ENCODE measurements around the gene MYL4.
A peak's percentile ranks its signal among the peaks of the same experiment; 100 is the strongest.
"Not testable (repeated sequence)": the region's sequence is repeated elsewhere in the genome, so short reads cannot be mapped to it uniquely, and the experiment has no call there.

The MYL4 gene

DNA sequence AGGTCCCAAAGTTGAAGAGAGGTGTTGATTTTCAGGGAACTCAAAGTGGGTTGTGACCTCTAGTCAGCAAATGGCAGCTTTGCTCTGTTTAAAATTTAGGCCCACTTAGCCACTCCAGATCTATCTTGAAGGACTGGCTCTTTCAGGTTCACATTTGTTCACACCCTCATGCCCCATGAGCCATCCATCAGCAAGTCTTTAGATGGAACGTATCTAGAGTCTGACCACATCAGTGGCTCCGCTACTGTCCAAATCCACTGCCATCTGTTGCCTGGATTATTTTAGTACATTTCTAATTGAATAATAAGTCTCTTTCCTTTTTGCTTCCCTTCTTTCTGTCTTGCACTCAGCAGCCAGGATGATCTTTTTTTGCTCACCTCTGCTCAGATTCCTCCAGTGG lies 55.0 kb downstream of the MYL4 start:
- Histone ChIP-seq H3K9me3 (ENCODE audit: control insufficient read depth, insufficient read depth, low read length) (no peaks in the 10 kb centered on the region), H3K4me3 (ENCODE audit: low read depth, low read length) (no peak overlapping the region), H3K27me3 (ENCODE audit: control insufficient read depth, insufficient read depth, low read length) (no peaks in the 10 kb centered on the region), H3K9ac (ENCODE audit: low read depth, low read length) (no peak overlapping the region), H3K27ac (ENCODE audit: low read depth, low read length) (no peak overlapping the region), H3K4me1 (ENCODE audit: control insufficient read depth, insufficient read depth, low read length) (peaks cover 3% of the 10 kb centered on the region; the same call in 1 of the 2 replicates), H3K36me3 (ENCODE audit: control insufficient read depth, insufficient read depth, low read length) (no peaks in the 10 kb centered on the region)

DNA sequence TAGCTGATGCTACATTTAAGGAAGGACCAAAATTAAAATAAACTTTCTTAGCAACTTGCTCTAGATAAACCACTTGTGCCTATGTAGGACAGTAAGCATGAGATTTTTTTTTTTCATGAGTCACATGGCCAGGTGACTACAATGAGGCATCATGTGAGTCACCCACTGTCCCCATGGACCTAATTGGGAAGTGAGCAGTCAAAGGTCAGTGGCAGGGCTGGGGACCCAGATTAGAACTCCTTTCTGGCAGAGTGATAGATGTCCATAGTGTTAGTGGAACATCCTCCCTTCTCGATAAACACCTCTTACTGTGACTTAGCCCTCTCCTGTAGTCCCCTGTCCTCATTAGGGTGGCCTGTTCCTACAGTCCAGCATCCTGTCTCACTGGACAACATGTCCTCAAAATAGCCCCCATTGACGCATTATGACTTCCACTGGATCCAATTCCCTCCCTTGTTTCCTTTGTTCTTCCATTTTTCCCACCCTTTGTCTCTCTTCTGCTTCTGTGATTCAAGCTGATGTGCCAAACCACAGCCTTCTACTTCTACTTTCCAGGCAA lies 56.9 kb downstream of the MYL4 start:
- H3K27me3 ChIP-seq (ENCODE audit: control insufficient read depth, insufficient read depth, low read length), result no peaks in the 10 kb centered on the region
- no peaks in the 10 kb centered on the region for H3K36me3 ChIP-seq (ENCODE audit: control insufficient read depth, insufficient read depth, low read length)
- no peak overlapping the region for H3K27ac ChIP-seq (ENCODE audit: low read depth, low read length)
- H3K4me3 ChIP-seq (ENCODE audit: low read depth, low read length), result no peak overlapping the region
- H3K9ac ChIP-seq (ENCODE audit: low read depth, low read length), result no peak overlapping the region
- H3K4me1 ChIP-seq (ENCODE audit: control insufficient read depth, insufficient read depth, low read length), result no peaks in the 10 kb centered on the region
- no peaks in the 10 kb centered on the region for H3K9me3 ChIP-seq (ENCODE audit: control insufficient read depth, insufficient read depth, low read length)

DNA sequence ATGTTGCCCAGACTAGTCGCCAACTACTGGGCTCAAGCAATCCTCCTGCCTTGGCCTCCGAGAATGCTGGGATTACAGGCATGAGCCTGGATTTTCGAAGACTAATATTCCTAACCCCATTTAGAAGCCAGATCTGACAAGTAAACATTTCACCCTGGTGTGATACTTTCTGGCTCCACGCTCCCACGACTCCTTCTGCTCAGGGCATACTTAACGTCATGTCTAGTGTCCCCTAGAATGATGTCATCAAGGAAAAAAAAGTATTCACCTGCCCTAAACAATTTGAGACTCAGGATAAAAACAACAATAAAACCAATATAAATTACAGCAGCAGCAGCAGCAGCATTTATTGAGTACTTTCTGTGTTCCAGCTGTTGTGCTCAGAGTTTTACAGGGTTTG lies 57.6 kb downstream of the MYL4 start:
- peak overlapping the region; percentile 23 for H3K27ac ChIP-seq (ENCODE audit: low read depth, low read length)
- no peaks in the 10 kb centered on the region for H3K4me1 ChIP-seq (ENCODE audit: control insufficient read depth, insufficient read depth, low read length)
- no peaks in the 10 kb centered on the region for H3K27me3 ChIP-seq (ENCODE audit: control insufficient read depth, insufficient read depth, low read length)
- H3K9ac ChIP-seq (ENCODE audit: low read depth, low read length), result no peak overlapping the region
- no peaks in the 10 kb centered on the region for H3K36me3 ChIP-seq (ENCODE audit: control insufficient read depth, insufficient read depth, low read length)
- H3K9me3 ChIP-seq (ENCODE audit: control insufficient read depth, insufficient read depth, low read length), result no peaks in the 10 kb centered on the region
- no peak overlapping the region for H3K4me3 ChIP-seq (ENCODE audit: low read depth, low read length)

DNA sequence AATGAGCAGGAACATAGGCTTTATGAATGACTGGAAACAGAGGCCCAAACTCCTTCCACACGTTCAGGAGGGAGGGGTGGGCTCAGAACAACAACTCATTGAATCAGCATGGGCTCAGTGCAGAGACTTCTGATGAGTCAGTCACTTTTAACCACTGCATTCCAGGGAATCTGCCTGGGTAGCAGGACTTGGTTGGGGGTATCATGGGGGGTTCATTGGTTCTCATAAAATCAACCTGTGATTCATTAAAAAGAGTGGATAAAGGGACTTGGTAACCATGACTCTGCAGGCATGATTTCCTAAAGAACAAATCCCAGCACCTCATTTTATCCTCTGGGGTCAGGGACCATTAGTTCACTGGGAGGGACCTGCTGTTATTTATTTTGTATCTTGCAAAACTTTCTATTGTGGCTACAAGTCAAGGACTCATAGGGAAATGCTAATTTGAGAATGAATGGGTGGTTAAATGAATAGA lies 58.2 kb downstream of the MYL4 start:
- Histone ChIP-seq H3K4me1 (ENCODE audit: control insufficient read depth, insufficient read depth, low read length) (no peaks in the 10 kb centered on the region), H3K4me3 (ENCODE audit: low read depth, low read length) (no peak overlapping the region), H3K9me3 (ENCODE audit: control insufficient read depth, insufficient read depth, low read length) (no peaks in the 10 kb centered on the region), H3K9ac (ENCODE audit: low read depth, low read length) (no peak overlapping the region), H3K27me3 (ENCODE audit: control insufficient read depth, insufficient read depth, low read length) (no peaks in the 10 kb centered on the region), H3K36me3 (ENCODE audit: control insufficient read depth, insufficient read depth, low read length) (no peaks in the 10 kb centered on the region), H3K27ac (ENCODE audit: low read depth, low read length) (peak overlapping the region; percentile 23)

DNA sequence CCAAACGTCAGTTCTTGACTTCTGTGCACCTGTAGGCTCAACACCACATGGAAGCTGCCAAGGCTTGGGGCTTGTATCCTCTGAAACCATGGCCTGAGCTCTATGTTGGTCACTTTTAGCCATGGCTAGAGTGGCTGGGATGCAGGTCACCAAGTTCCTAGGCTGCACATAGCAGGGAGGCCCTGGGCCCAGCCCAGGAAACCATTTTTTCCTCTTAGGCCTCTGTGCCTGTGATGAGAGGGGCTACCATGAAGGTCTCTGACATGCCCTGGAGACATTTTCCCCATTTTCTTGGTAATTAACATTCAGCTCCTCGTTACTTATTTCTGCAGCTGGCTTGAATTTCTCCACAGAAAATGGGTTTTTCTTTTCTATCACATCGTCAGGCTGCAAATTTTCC lies 59.8 kb downstream of the MYL4 start:
- H3K4me1 ChIP-seq (ENCODE audit: control insufficient read depth, insufficient read depth, low read length); H3K27me3 ChIP-seq (ENCODE audit: control insufficient read depth, insufficient read depth, low read length); H3K27ac ChIP-seq (ENCODE audit: low read depth, low read length); H3K9ac ChIP-seq (ENCODE audit: low read depth, low read length); H3K36me3 ChIP-seq (ENCODE audit: control insufficient read depth, insufficient read depth, low read length); H3K9me3 ChIP-seq (ENCODE audit: control insufficient read depth, insufficient read depth, low read length); H3K4me3 ChIP-seq (ENCODE audit: low read depth, low read length): not testable (repeated sequence)

DNA sequence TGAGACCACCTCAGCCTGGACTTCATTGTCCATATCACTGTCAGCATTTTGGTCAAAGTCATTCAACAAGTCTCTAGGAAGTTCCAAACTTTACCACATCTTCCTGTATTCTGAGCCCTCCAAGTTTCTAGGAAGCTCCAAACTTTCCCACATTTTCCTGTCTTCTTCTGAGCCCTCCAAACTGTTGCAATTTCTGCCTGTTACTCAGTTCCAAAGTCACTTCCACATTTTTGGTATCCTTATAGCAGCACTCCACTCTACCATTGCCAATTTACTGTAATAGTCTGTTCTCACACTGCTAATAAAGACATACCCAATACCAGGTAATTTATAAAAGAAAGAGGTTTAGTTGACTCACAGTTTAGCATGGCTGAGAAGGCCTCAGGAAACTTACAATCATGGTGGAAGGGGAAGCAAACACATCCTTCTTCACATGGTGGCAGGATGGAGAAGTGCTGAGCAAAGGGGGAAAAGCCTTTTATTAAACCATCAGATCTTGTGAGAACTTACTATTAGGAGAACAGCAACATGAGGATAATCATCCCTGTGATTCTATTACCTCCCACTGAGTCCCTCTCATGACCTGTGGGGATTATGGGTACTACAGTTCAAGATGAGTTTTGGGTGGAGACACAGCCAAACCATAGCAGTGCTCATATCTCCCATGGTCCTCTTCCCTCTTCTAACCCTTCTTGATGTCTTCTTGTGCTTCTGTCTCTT lies 60.6 kb downstream of the MYL4 start:
- not testable (repeated sequence) for H3K27ac ChIP-seq (ENCODE audit: low read depth, low read length); H3K36me3 ChIP-seq (ENCODE audit: control insufficient read depth, insufficient read depth, low read length); H3K9me3 ChIP-seq (ENCODE audit: control insufficient read depth, insufficient read depth, low read length); H3K27me3 ChIP-seq (ENCODE audit: control insufficient read depth, insufficient read depth, low read length); H3K4me3 ChIP-seq (ENCODE audit: low read depth, low read length); H3K9ac ChIP-seq (ENCODE audit: low read depth, low read length); H3K4me1 ChIP-seq (ENCODE audit: control insufficient read depth, insufficient read depth, low read length)

DNA sequence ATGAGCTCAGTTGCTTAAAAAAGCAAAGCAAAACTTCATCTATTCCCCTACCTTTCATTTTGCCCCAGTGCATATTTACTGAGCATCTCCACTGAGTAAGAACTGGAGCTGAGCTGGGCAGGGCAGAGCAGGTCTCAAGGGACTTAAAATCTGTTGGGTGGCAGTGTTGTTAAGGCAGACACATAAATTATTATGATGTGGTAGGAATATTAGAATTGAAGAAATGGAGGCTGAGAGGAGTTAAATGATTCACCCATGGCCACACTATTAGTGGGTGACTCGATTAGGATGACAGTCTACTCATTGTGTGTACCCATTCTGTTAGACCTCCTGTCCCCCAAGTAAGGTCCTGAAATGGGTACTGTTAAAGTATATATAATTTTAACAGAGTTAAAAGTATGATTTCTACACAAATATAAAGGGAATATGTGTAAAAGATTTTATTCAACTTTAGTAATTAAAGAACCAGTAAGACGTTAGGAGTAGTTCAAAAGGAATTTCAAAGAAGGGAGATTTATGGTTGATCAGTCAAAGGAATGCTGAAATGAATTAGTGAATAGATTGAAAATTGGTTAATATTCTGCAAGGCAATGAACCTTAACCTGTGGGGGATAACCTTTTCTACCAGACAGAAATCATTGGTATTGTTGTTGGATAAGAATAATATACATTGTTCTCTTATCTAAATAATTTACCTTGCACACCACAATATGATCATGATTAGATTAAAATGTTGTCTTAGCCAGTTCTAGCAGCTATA lies 62.0 kb downstream of the MYL4 start:
- Histone ChIP-seq H3K9ac (ENCODE audit: low read depth, low read length) (no peak overlapping the region), H3K9me3 (ENCODE audit: control insufficient read depth, insufficient read depth, low read length) (no peaks in the 10 kb centered on the region), H3K36me3 (ENCODE audit: control insufficient read depth, insufficient read depth, low read length) (no peaks in the 10 kb centered on the region), H3K27ac (ENCODE audit: low read depth, low read length) (no peak overlapping the region), H3K4me1 (ENCODE audit: control insufficient read depth, insufficient read depth, low read length) (peaks cover 16% of the 10 kb centered on the region), H3K4me3 (ENCODE audit: low read depth, low read length) (no peak overlapping the region), H3K27me3 (ENCODE audit: control insufficient read depth, insufficient read depth, low read length) (no peaks in the 10 kb centered on the region)

DNA sequence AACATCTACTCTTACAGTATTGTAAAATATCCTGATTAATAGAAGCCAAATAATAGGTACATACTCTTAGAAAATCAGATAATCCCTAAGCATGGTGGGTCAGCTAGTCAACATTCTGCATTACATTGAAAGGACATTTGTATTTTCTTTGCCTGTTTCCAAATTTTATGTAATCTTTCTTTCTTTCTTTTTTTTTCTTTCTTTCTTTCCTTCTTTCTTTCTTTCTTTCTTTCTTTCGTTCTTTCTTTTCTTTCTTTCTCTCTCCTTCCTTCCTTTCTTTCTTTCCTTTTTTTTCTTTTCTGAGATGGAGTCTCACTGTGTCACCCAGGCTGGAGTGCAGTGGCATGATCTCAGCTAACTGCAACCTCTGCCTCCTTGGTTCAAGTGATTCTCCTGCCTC lies 63.3 kb downstream of the MYL4 start:
- Histone ChIP-seq H3K27me3 (ENCODE audit: control insufficient read depth, insufficient read depth, low read length) (no peaks in the 10 kb centered on the region), H3K4me3 (ENCODE audit: low read depth, low read length) (no peak overlapping the region), H3K27ac (ENCODE audit: low read depth, low read length) (no peak overlapping the region), H3K36me3 (ENCODE audit: control insufficient read depth, insufficient read depth, low read length) (no peaks in the 10 kb centered on the region), H3K4me1 (ENCODE audit: control insufficient read depth, insufficient read depth, low read length) (peaks cover 27% of the 10 kb centered on the region), H3K9me3 (ENCODE audit: control insufficient read depth, insufficient read depth, low read length) (no peaks in the 10 kb centered on the region), H3K9ac (ENCODE audit: low read depth, low read length) (no peak overlapping the region)

DNA sequence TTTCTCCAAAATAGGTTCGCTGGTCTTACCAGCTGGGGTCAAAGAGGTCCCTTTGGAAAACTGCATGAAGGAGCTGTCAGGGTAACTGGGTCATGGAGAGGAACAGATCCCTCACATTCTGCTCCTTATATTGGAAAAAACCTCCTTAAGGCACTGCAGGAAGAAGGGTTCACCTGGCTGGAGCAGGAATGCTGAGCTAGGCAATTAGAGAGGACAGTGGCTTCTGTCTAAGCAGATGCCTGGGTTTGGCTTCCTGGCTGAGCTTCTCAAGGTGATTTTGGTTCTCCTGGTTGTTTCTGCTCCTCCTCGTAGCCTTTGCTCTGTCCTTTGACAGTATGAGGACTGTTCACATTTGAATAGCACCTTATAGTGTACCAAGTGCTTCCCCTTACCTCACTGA lies 64.1 kb downstream of the MYL4 start:
- H3K9me3 ChIP-seq (ENCODE audit: control insufficient read depth, insufficient read depth, low read length), result no peaks in the 10 kb centered on the region
- H3K4me1 ChIP-seq (ENCODE audit: control insufficient read depth, insufficient read depth, low read length), result peaks cover 27% of the 10 kb centered on the region
- no peak overlapping the region for H3K4me3 ChIP-seq (ENCODE audit: low read depth, low read length)
- no peaks in the 10 kb centered on the region for H3K36me3 ChIP-seq (ENCODE audit: control insufficient read depth, insufficient read depth, low read length)
- H3K27ac ChIP-seq (ENCODE audit: low read depth, low read length), result no peak overlapping the region
- no peak overlapping the region for H3K9ac ChIP-seq (ENCODE audit: low read depth, low read length)
- no peaks in the 10 kb centered on the region for H3K27me3 ChIP-seq (ENCODE audit: control insufficient read depth, insufficient read depth, low read length)
